SHP77 treated with DMSO at 0.1 percent for 48 hours (cell line): Measurements from ENCODE around the gene PDE6H.

ENCODE experiments used
- DNase-seq: peaks from one replicate; lab custom pipeline; 2025; lab: John Stamatoyannopoulos, UW

Gene PDE6H

DNA sequence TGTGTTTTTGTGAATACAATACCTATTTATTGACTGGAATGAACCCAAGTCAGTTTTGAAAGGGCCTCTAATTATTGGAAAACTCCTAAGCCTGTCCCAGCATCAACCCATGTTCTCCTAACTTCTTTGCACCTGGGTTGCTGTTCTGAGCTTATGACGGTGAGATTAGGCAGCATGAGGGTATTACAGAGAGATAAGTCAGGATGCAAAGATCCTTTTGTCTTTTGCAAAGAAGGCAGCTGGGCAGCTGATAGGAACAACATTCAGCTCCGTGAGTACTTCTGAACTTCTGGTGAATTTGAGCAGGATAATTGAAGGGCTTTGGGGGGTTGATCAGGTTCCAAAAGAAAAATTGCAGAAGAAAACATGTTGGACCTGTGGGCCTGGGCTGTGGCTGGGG, at the start of gene PDE6H:
TSS of gene PDE6H (plus strand) at position 227 of the 400 bp plus-strand sequence. CDS start 4,971 bp downstream, outside the sequence.
- DNase-seq: no peak

- DNase-seq: no peak
Measured at GRCh38 chr12:14923944-14924343, 48.9 kb upstream of the PDE6H start.

DNA sequence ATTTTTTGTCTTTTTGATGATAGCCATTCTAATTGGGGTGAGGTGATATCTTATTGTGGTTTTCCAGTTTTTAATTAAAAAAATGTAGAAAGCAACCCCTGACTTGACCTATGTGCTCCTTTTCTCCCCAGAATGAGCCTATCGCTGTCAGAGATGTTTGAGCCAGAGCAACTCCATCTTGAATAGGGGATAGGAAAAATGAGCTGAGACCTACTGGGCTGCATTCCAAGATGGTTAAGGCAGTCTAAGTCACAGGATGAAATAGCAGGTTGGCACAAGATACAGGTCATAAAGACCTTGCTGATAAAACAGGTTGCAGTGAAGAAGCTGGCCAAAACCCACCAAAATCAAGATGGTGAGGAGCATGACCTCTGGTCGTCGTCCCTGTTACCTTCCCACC, 48.3 kb upstream of the PDE6H start:
- no peak for DNase-seq

GRCh38 chr12:14927267-14927666, 45.6 kb upstream of the PDE6H start:
- DNase-seq: no peak

DNA sequence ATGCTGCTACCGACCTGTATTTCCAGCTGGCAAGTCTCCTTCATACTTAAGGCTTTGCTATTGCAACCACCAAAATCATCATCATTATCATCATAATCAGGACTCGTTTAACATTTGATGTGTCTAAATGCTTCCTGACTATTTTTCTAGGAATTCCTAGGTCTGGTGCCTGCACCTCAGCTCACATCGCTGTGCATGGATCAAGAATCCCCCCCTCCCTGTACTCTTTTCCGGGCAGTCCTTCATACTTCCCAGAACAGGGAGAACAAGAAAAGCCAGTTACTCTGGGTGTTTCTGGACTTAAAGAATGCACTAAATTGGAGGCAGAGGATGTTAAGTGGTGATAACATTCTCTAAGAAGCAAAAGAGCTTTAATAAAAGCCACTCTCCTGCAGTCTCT, 43.9 kb upstream of the PDE6H start:
- DNase-seq: no peak

GRCh38 chr12:14930299-14930698, 42.5 kb upstream of the PDE6H start:
- no peak for DNase-seq

DNA sequence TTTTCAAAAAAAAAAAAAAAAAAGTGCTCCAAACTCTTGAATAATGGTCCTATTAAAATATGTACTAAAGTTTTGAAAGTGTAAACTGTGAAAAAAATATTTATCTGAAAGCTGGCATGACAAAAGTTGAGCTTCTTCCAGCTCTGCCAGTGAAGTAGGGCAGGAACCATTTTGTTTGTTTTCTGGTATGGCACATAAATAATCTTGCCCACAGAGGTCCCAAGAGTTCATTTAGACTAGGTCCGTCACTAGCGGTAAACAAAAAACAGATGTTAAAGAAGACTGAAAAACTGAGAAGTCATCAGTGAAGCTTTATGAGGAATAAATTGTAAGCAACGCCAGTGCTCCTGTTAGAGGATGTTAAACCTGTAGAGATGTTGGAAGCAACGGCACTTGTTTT, 41.5 kb upstream of the PDE6H start:
- DNase-seq: no peak

DNA sequence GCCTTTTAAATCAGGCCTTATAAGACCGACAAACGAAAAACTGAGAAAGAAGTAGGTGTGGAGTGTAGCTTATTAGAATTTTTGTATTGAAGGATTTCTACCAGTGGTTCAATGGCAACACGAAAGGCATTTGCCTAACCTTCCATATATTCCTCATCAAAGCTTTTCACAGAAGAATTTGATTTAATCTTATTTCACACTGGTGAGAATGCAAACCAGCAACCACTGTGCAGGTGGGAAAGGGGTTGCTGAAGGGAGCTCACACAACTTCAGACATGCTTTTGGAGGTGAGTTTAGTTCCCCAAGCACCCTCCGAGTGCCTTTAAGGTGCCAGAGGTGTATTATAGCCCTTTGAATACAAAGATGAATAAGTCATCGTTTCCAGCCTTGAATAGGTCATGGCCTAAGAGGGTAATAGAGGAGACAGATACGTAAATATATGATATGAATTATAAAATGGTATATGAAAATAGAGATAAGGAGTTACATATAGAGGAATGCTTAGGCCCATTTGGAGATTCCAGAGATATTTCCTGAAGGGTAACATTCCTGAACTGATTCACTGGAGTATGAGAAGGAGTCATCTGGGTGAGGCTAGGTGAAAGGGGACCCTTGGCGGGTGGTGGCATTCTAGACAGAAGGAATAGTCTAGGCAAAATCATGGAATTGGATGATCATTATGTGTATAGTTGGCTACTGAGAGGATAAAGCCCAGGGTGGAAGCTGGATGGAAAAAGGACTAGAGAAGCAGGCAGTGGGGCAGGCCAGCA, 40.9 kb upstream of the PDE6H start:
- no peak for DNase-seq

DNA sequence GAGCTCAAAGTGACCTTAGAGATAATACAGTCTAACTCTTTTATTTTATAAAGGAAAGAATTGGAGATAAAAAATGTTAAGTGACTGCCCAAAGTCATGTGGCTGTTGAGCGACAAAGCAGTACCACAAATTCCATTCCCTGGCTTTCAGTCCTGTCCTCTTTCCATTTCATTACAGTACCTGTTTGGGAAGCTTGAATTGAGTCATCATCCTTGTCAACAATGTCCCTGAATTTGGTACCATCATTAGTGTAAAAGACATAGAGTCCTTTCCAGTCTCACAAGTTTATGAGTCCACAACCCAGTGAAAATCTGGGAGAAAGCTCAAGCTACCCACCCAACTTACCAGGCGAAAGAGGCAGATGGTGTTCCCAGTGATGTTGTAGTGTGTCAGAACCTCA, 38.3 kb upstream of the PDE6H start:
- no peak for DNase-seq

DNA sequence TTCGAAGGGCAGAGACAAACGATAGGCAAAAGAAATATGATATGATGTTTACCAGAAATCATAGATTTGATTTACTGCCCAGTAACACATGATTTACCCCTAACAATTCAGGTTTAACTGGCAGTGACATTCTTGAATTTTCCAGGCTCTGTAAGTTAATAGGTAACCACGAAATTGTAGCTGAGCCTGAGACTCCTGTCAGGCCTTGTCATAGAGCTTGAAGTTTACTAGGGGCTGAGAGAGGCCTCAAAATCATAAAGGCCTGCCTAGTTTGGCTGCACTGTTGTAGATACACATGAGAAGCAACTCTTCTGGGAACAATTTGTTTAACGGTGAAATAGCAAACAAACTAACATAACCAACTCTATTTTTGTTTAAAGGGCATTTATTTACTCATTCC, 37.8 kb upstream of the PDE6H start:
- no peak for DNase-seq

- no peak for DNase-seq
Measured at GRCh38 chr12:14936224-14936861, 36.5 kb upstream of the PDE6H start.

DNA sequence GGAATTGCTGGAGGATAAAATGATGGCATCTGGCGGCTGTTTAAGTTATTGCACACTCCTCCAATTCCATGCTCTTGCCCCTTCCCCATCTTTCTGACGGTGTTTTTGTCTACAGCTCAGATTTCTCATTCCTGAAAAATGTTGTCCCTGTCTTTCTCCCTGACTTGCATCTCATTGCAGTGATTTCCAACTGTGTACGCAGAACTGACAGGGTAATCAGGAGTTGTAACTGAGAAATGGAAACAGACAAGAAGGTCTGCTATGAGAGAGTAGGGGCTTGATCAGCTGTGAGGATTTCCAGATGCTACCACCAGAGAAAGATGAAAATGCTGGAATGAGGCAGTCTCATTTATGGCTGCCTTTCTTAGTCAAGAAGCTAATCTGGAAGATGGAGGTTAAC, 35.8 kb upstream of the PDE6H start:
- DNase-seq: no peak

DNA sequence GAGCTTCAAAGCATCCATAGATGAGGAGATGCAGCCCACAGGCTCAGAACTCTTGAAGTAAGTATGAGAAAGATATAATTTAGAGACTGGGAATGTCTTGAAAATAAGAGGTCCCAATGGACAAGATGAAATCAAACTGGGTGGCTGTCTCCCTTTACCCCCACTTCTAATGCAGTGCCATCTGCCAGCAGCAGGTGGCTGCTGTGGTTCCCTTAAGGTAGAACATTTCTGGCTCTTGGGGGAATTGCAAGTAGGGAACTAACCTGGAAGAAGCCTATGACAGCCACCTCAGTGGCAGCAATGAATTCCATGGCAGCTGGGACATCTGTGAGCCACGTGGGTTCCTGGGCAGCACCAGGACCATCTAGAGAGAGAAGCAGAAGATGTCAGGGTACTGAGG, 35.2 kb upstream of the PDE6H start:
- no peak for DNase-seq

GRCh38 chr12:14938301-14938700, 34.5 kb upstream of the PDE6H start, which contains the start of gene ERP27:
TSS of gene ERP27 (minus strand) at chr12:14938537. CDS start at chr12:14938508, 29 bp downstream.
- no peak for DNase-seq

DNA sequence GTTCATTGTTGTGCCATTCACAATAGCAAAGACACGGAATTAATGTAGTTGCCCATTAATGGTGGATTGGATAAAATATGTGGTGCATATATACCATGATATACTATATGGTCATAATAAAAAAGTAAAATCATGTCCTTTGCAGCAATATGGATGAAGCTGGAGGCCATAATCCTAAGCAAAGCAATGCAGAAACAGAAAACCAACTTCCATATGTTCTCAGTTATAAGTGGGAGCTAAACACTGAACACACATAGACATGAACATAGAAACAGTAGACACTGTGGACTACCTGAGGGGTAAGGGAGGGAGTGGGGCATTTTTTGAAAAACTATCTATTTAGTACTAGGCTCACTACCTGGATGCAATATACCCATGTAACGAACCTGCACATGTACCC, 31.5 kb upstream of the PDE6H start:
- no peak for DNase-seq

DNA sequence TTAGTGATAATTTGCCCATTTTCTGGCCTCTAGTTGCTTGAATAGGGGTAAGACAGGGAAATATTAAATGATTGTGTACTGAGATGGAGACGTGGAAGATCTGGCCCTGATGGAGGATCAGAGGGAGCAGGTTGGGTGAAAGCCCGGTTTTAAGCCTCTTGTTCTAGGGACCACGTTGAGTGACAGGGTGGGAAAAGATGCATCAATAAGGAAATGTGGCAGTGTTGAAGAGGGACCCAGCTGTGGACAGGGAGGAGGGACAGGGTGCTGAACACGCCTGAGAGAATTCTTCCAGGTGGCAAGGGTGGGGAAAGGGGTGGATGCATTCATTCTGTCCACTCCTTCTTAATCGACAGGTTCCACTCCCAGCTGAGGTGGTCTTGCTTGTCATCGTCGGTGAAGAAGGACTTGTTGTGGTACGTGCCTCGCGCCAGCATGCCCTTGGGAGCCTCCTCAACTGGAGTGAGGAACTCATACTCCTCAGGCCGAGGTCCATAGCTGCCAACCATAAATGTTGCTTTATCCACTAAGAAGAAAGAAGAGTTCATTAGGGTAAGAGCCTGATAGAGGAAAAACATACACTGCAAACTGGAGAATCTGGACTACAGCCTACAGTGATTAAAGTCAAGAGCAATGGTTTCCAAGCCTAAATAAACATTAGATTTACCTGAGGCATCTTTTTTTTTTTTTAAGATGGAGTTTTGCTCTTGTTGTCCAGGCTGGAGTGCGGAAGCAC, 30.5 kb upstream of the PDE6H start:
- no peak for DNase-seq

DNA sequence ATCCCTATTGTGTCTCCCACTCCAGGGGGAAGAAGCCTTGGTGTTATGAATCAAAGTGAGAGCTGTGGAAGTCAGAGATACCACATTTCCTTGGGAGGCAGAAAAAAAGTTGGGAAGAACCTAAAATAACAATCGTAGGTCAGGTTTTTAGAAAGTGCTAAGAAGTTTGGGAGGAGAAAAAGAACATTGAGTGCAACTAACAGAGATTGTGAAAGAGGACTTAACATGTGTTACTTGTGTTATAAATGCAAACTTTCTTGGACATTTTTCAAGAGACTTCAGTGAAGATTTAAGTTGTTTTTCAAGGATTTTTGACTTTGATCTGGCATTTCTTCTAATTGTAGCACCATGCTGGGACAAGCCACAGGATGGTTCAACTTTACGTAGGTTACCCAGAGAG, 26.7 kb upstream of the PDE6H start:
- no peak for DNase-seq

- DNase-seq: no peak
Measured at GRCh38 chr12:14946861-14947260, 26.0 kb upstream of the PDE6H start.

DNA sequence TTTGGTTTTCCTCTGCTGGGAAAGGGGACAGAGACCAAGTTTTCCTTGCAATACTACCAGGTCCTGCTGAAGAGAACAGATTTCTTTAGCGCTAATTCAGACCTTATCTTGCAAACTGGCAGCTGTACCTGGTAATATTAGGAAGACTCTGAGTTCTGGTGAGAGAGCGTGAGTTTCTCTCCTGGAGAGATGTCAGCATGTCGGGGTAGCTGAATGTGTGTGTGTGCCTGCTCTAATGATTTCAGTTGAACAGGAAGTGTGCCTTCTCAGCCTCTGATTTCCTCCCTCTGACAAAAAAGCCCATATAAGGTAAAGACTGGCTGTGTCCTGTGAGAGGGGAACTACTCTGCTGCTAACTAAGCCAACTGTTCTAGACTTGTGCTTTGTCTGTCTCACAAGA, 24.2 kb upstream of the PDE6H start:
- no peak for DNase-seq

DNA sequence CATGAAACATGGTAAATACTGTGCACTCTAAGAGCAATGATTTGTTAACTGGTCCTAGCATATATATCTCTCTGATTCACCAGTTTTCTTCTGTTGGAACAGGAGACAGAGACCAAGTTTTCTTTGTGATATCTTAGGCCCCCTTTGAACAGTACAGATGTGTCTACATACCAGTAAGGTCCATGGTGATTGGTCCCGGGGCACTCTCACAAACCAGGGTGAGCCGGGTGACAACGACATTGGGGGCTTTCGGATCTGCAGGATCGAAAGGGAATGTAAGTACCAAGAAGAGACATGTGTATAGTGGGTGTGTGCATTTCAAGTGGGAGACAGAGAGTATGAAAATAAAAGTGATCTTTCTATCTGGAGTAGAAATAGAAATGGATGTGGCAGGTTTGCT, 23.2 kb upstream of the PDE6H start:
- DNase-seq: no peak

DNA sequence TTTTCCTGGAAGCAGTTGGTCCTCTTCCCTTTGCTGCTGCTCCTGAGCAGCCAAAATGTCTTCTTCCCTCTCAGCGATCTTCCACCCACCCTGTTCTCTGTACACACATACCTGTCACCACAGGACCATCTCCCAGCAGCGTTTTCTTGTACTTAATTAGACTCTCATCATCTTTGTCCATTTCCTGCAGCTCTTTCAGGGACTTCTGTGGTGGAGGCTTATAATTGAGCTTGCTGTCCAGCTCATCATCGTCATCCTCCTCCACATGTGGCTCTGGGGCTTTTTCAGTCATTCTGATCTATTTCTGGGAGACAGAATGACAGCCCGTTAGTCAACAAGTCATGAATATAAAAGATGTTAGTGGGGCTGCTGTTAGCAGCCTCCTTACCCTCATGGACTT, 22.4 kb upstream of the PDE6H start:
- DNase-seq: no peak

GRCh38 chr12:14950982-14951746, 21.7 kb upstream of the PDE6H start:
- DNase-seq: no peak
